ENCODE measurements around the gene ADSS1. TPM values are rescaled to one million over a fixed set of nuclear protein-coding genes. Genes with fewer than 3 reads are reported as not detected.

Gene ADSS1
- polyA plus RNA-seq, 1 of the 3 experiments (the other 2 are of a cell fraction) = 14.3 TPM

DNA sequence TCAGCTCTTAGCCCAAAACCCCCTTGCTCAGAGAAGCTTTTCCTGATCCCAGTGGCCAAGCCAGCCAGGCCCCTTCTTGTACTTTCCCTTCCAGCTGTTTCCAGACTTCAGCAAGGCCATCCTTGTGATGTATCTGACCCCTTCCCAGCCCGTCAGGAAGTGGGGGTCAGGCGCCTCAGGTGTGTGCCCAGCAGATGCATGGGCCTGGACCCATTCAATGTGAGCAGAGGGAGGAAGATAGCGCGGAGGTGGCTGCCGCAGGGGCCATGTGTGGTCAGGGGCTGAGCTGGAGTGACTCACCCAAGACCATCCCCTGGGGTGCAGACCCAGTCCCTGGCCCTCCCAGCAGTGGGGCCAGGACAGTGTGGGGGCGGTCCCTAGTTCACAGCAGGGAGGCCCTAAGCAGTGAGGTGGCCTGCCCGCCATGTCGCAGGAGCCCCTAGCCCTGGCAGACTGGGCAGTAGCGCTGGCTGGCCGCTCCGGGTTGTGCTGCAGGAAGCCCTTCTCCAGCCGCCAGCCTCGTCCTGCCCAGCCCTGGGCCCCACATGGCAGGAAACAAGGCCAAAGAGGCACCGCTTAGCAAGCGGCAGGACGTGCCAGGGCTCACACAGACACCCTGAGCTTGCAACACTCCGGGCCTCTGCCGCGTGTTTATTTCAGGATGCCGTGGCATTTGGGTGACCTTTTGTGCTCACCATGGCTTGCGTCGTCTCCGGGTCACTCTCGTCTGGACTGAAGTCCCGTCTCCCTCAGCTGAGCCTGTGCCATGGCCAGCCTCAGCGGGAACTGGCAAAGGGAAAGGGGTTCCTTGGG, 12.0 kb downstream of the ADSS1 start:
- 85% methylated on average over 7 of the region's 26 CpGs for WGBS (ENCODE audit: low lambda C conversion rate)
- Histone ChIP-seq H3K4me1 (ENCODE audit: control insufficient read depth in 1 of 2, insufficient read depth in 2 of 2, low read depth in 1 of 2, low read length in 1 of 2) (peaks cover 0 to 6% of the 10 kb centered on the region in 2 experiments; a peak in 1 of 4 replicates), H3K4me3 (ENCODE audit: low read depth in 2 of 2, low read length in 1 of 2) (no peak overlapping the region), H2AFZ (ENCODE audit: low read depth) (no peak overlapping the region), H3K9ac (no peak overlapping the region), H3K9me3 (no peaks in the 10 kb centered on the region), H3K4me2 (no peak overlapping the region), H4K20me1 (ENCODE audit: insufficient read depth) (no peaks in the 10 kb centered on the region), H3K79me2 (ENCODE audit: insufficient read depth) (no peaks in the 10 kb centered on the region), H3K27me3 (ENCODE audit: insufficient read depth) (no peaks in the 10 kb centered on the region), H3K27ac (ENCODE audit: low read depth in 2 of 2, low read length in 1 of 2) (peak overlapping the region in 1 of 2 experiments; percentile 16; a peak in 1 of 4 replicates), H3K36me3 (replicated peaks in 1 of 2; ENCODE audit: control insufficient read depth in 1 of 2, insufficient read depth in 2 of 2, low read length in 1 of 2) (no peaks in the 10 kb centered on the region), H3F3A (replicated peaks; ENCODE audit: insufficient read depth) (no peaks in the 10 kb centered on the region), H3K9me2 (no peaks in the 10 kb centered on the region)
- CTCF ChIA-PET = interaction anchor here (0.9 to 4.4 kb wide), 6 partner anchors 12 to 90 kb away, joined by 3 to 21 read pairs (median 4); partner anchors contain the start of gene ADSS1
- POLR2A ChIA-PET = no interaction called here
- DNase-seq = peak; percentile 60
- no peak for TF ChIP-seq FOXJ3 (CRISPR knock-in tag; IDR thresholded peaks at IDR 0.05)
- no peak for TF ChIP-seq GATA2 (CRISPR knock-in tag; IDR thresholded peaks at IDR 0.05)

DNA sequence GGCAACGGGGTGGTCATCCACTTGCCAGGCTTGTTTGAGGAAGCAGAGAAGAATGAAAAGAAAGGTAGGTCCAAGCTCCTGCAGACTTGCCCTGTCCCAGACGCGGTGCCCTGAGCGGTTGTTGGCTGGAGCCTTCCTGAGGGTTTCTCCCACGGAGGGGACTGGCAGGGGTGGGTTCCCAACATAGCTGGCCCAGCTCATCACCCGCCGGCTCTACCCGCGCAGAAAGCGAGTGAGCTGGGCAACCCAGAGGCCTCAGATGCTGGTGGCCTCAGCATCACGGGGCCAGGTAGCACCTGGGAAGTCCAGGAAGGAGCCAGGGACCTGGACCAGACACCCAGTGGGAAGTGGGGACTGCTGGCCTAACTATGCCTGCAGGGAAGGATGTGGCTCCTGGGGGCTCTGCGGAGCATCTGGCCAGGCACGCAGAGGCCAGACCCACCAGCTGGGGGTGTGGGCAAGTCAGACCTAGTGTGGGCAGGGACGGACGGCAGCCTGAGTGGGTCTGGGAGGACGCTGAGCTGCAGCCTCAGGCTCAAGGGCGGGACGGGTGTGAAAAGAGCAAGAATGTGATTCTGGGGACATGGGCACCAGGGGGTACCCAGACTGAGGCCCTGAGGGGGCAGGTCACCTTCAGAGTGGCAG, 14.5 kb downstream of the ADSS1 start:
- H3K9ac ChIP-seq = no peak overlapping the region
- H3K9me2 ChIP-seq = no peaks in the 10 kb centered on the region
- H3K27me3 ChIP-seq (ENCODE audit: insufficient read depth) = no peaks in the 10 kb centered on the region
- no peak overlapping the region for H3K4me3 ChIP-seq (ENCODE audit: low read depth in 2 of 2, low read length in 1 of 2)
- no peaks in the 10 kb centered on the region for H3K9me3 ChIP-seq
- peaks cover 0 to 5% of the 10 kb centered on the region in 2 experiments for H3K36me3 ChIP-seq (replicated peaks in 1 of 2; ENCODE audit: control insufficient read depth in 1 of 2, insufficient read depth in 2 of 2, low read length in 1 of 2)
- H2AFZ ChIP-seq (ENCODE audit: low read depth) = no peak overlapping the region
- DNase-seq = peak; percentile 58
- WGBS (ENCODE audit: low lambda C conversion rate) = 92% methylated on average over 15 of the region's 18 CpGs
- H4K20me1 ChIP-seq (ENCODE audit: insufficient read depth) = no peaks in the 10 kb centered on the region
- no peaks in the 10 kb centered on the region for H3F3A ChIP-seq (replicated peaks; ENCODE audit: insufficient read depth)
- ChIA-PET CTCF (interaction anchor here (1.0 to 3.4 kb wide), 5 partner anchors 14 to 76 kb away, joined by 3 to 23 read pairs (median 3); partner anchors contain the start of gene ADSS1), POLR2A (no interaction called here)
- H3K4me2 ChIP-seq = no peak overlapping the region
- no peaks in the 10 kb centered on the region for H3K79me2 ChIP-seq (ENCODE audit: insufficient read depth)
- no peak for TF ChIP-seq CHD2 (IDR thresholded peaks at IDR 0.05; ENCODE audit: low read length, partially characterized antibody)
- no peak for TF ChIP-seq MEF2A (IDR thresholded peaks at IDR 0.05; ENCODE audit: borderline replicate concordance, low read depth)
- TF ChIP-seq, protein P1, sequence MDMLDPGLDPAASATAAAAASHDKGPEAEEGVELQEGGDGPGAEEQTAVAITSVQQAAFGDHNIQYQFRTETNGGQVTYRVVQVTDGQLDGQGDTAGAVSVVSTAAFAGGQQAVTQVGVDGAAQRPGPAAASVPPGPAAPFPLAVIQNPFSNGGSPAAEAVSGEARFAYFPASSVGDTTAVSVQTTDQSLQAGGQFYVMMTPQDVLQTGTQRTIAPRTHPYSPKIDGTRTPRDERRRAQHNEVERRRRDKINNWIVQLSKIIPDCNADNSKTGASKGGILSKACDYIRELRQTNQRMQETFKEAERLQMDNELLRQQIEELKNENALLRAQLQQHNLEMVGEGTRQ (IDR thresholded peaks at IDR 0.05; ENCODE audit: borderline replicate concordance, low read depth, low read length) = no peak
- no peak for TF ChIP-seq EZH2phosphoT487 (IDR thresholded peaks at IDR 0.05; ENCODE audit: borderline replicate concordance, low read depth)
- TF ChIP-seq TEAD4 (IDR thresholded peaks at IDR 0.05; ENCODE audit: borderline replicate concordance, insufficient read depth) = no peak
- no peak for TF ChIP-seq MXI1 (IDR thresholded peaks at IDR 0.05; ENCODE audit: low read depth, low read length)
- no peak for TF ChIP-seq FOSL2 (IDR thresholded peaks at IDR 0.05; ENCODE audit: borderline replicate concordance, low read depth)
- no peak for TF ChIP-seq TAF1 (IDR thresholded peaks at IDR 0.05; ENCODE audit: borderline replicate concordance, low read depth, low read length)
- TF ChIP-seq RFX5 (IDR thresholded peaks at IDR 0.05; ENCODE audit: low read length) = no peak
- TF ChIP-seq, protein P2, sequence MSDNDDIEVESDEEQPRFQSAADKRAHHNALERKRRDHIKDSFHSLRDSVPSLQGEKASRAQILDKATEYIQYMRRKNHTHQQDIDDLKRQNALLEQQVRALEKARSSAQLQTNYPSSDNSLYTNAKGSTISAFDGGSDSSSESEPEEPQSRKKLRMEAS (IDR thresholded peaks at IDR 0.05; ENCODE audit: low read depth) = no peak
- no peak for TF ChIP-seq POLR2AphosphoS5 (IDR thresholded peaks at IDR 0.05; ENCODE audit: low read depth, low read length)
- TF ChIP-seq NFIC (IDR thresholded peaks at IDR 0.05; ENCODE audit: borderline replicate concordance) = no peak
- TF ChIP-seq TCF12 (IDR thresholded peaks at IDR 0.05) = no peak
- no peak for TF ChIP-seq JUND (IDR thresholded peaks at IDR 0.05)
- TF ChIP-seq EP300 (IDR thresholded peaks at IDR 0.05; ENCODE audit: borderline replicate concordance in 1 of 2, low read depth in 1 of 2, low read length in 1 of 2) = no peak
- no peak overlapping the region for H3K27ac ChIP-seq (ENCODE audit: low read depth in 2 of 2, low read length in 1 of 2)
- peaks cover 0 to 6% of the 10 kb centered on the region in 2 experiments; a peak in 1 of 4 replicates for H3K4me1 ChIP-seq (ENCODE audit: control insufficient read depth in 1 of 2, insufficient read depth in 2 of 2, low read depth in 1 of 2, low read length in 1 of 2)

All from SK-N-SH (cell line).